GM12878 (cell line): Measurements from ENCODE around the gene S100A3. TPM values are rescaled to one million over a fixed set of nuclear protein-coding genes. Genes with fewer than 3 reads are reported as not detected.

Source experiments
- ASH2L ChIP-seq: fragments of 300-600, 200-600 bp; sonication (generic); IDR thresholded peaks from 2 replicates; pipeline ENCODE4 v1.6.1; 2017; ENCODE audit warnings: low read depth, mild to moderate bottlenecking, borderline replicate concordance
- BCLAF1 ChIP-seq: fragments of 450-650 bp; IDR thresholded peaks from 2 replicates; pipeline ENCODE4 v1.6.1; 2017; ENCODE audit warnings: antibody characterized with exemption, mild to moderate bottlenecking, moderate library complexity
- BHLHE40 ChIP-seq, 2 experiments: fragments of 450-650 bp in 1 of 2; IDR thresholded peaks; 2 replicates each; pipeline ENCODE4 v1.6.1; 2011 to 2017; ENCODE audit warnings: low read depth in 2 of 2, borderline replicate concordance in 1 of 2, improper control_type of control experiment in 1 of 2, low read length in 1 of 2, mild to moderate bottlenecking in 1 of 2
- CREM ChIP-seq: IDR thresholded peaks from 2 replicates; pipeline ENCODE4 v1.6.1; 2014; ENCODE audit warnings: antibody characterized with exemption, low read depth
- E2F4 ChIP-seq: IDR thresholded peaks from 2 replicates; pipeline ENCODE4 v1.6.1; 2012; ENCODE audit warnings: low read depth, low read length, improper control_type of control experiment
- GATAD2B ChIP-seq: fragments of 450-650 bp; conservative IDR thresholded peaks from 2 replicates; pipeline ENCODE4 v1.6.1; 2017; ENCODE audit warnings: low read depth, mild to moderate bottlenecking, moderate library complexity
- HSF1 ChIP-seq: fragments of 150-350 bp; IDR thresholded peaks from 2 replicates; pipeline ENCODE4 v1.6.1; 2014; ENCODE audit warnings: mild to moderate bottlenecking, low read depth, low read length
- IKZF2 ChIP-seq, 2 experiments: fragments of 450-650 bp; IDR thresholded peaks; 2 replicates each; pipeline ENCODE4 v1.6.1; 2017; ENCODE audit warnings: mild to moderate bottlenecking in 2 of 2, moderate library complexity in 2 of 2
- KLF5 ChIP-seq: fragments of 450-650 bp; IDR thresholded peaks from 2 replicates; pipeline ENCODE4 v1.6.1; 2014; ENCODE audit warnings: mild to moderate bottlenecking; ENCODE audit not compliant: partially characterized antibody
- NKRF ChIP-seq: fragments of 450-650 bp; conservative IDR thresholded peaks from 2 replicates; pipeline ENCODE4 v1.6.1; 2017; ENCODE audit warnings: mild to moderate bottlenecking, moderate library complexity
- SMARCA5 ChIP-seq: fragments of 450-650 bp; IDR thresholded peaks from 2 replicates; pipeline ENCODE4 v1.6.1; 2017; ENCODE audit warnings: mild to moderate bottlenecking
- SMC3 ChIP-seq: IDR thresholded peaks from 2 replicates; pipeline ENCODE4 v1.6.1; 2011; ENCODE audit warnings: low read length, improper control_type of control experiment, borderline replicate concordance
- SUPT20H ChIP-seq: IDR thresholded peaks from 2 replicates; pipeline ENCODE4 v1.6.1; 2011; ENCODE audit warnings: low read depth, mild to moderate bottlenecking, low read length, moderate library complexity, borderline replicate concordance; ENCODE audit not compliant: control insufficient read depth
- YY1 ChIP-seq: IDR thresholded peaks from 2 replicates; pipeline ENCODE4 v1.6.1; 2011; ENCODE audit warnings: low read depth, mild to moderate bottlenecking, low read length
- polyA plus RNA-seq, 11 experiments: library from polyadenylated mRNA; depleted of rRNA in 4 of 11; unstranded in 6 of 11; stranded (reverse) in 5 of 11; fragments of >200 nt; fragmentation: Nextera tagmentation in 4 of 11; fragmentation: Illumina TruSeq in 1 of 11; extraction: Ambion mirVana in 4 of 11; extraction: Trizol in 1 of 11; gene quantifications; 1 replicate in 1 of 11; 2 replicates in 10 of 11; pipeline versions ENCODE4 v1.2.1 to v1.2.3, GENCODE V29; 2011 to 2016; ENCODE audit warnings: inconsistent platforms in 2 of 11, missing spikeins in 2 of 11, low read depth in 1 of 11
- total RNA-seq, 4 experiments: library from RNA; depleted of rRNA in 3 of 4; stranded (reverse); fragments of >200 nt in 3 of 4; fragmentation: Illumina TruSeq in 1 of 4; extraction: Trizol in 1 of 4; gene quantifications; 2 replicates each; pipeline versions ENCODE4 v1.2.1 to v1.2.3, GENCODE V29; 2013 to 2021

The S100A3 gene
- total and polyA plus RNA-seq, 10 of the 15 experiments (the other 5 are each of a cell fraction or from before 2014, with no cell fraction given) = 0.32 to 0.45 TPM; not detected in 8

GRCh38 chr1:153532769-153533599 is 16.1 kb downstream of the S100A3 start (continued):
- TF ChIP-seq NKRF (no peak), BHLHE40 (IDR thresholded peaks at IDR 0.05; ENCODE audit: borderline replicate concordance in 1 of 2, low read depth in 2 of 2, low read length in 1 of 2) (0 out of 4 replicates have a peak, but pooled peaks of 1 of the 2 experiments have one; percentile 22), KLF5 (no peak), BCLAF1 (no peak), E2F4 (no peak), CREM (no peak), SMC3 (peak; percentile 76), HSF1 (no peak), SMARCA5 (0 out of 2 replicates have a peak, but pooled peaks have one; percentile 65), ASH2L (no peak), IKZF2 (IDR thresholded peaks at IDR 0.05) (0 out of 4 replicates have a peak, but pooled peaks of 1 of the 2 experiments have one; percentile 22), YY1 (peak; percentile 46; the same call in 1 of the 2 replicates), GATAD2B (0 out of 2 replicates have a peak, but pooled peaks have one; percentile 13), SUPT20H (no peak)
